BJ (cell line): ENCODE measurements around the gene SPSB4. TPM values are rescaled to one million over a fixed set of nuclear protein-coding genes. Genes with fewer than 3 reads are reported as not detected.
"Not testable (repeated sequence)": the region's sequence is repeated elsewhere in the genome, so short reads cannot be mapped to it uniquely, and the experiment has no call there.

Experiments
- CTCF ChIA-PET: fragments of 350-600 bp; formaldehyde crosslinking; extraction: SDS; loops from one replicate; lab custom pipeline; 2021; ENCODE audit warnings: antibody characterized with exemption, inconsistent platforms; lab: Yijun Ruan, JAX
- POLR2A ChIA-PET: fragments of 300-600 bp; sonication (Branson Sonifier 250); formaldehyde crosslinking; extraction: SDS; loops from one replicate; lab custom pipeline; 2021; ENCODE audit warnings: antibody characterized with exemption; lab: Charles Lee
- DNase-seq: peaks from one replicate; pipeline ENCODE4 v3.0.0-alpha.2; 2011; ENCODE audit warnings: low read depth
- H3K27me3 ChIP-seq: 2 replicates; pipeline ENCODE4 v1.6.0; 2011; ENCODE audit warnings: low read length; ENCODE audit not compliant: control insufficient read depth, insufficient read depth
- H3K36me3 ChIP-seq: 2 replicates; pipeline ENCODE4 v1.5.1; 2011; ENCODE audit warnings: low read length; ENCODE audit not compliant: control insufficient read depth, insufficient read depth
- H3K4me3 ChIP-seq: 2 replicates; pipeline ENCODE4 v1.5.1; 2011; ENCODE audit warnings: low read depth, mild to moderate bottlenecking, control low read depth, low read length
- CTCF ChIP-seq: IDR thresholded peaks from 2 replicates; pipeline ENCODE4 v1.5.1; 2011; ENCODE audit warnings: low read depth, mild to moderate bottlenecking, control low read depth, inconsistent platforms, low read length, moderate library complexity; ENCODE audit not compliant: insufficient read depth
- polyA plus RNA-seq: library from polyadenylated mRNA; depleted of rRNA; stranded (reverse); fragments of >200 nt; gene quantifications from 2 replicates; pipeline ENCODE4 v1.2.3, GENCODE V29; 2011

SPSB4 gene
- polyA plus RNA-seq, 1 experiment, result not detected

- Histone ChIP-seq H3K36me3 (no peaks in the 10 kb centered on the region), H3K27me3 (no peaks in the 10 kb centered on the region; the same call in 1 of the 2 replicates), H3K4me3 (no peak overlapping the region)
- CTCF ChIA-PET, result interaction anchor here (0.8 kb wide), 1 partner anchor 210 kb away, joined by 3 read pairs; no protein-coding TSS in a partner anchor
- no peak for TF ChIP-seq CTCF
- POLR2A ChIA-PET, result no interaction called here
- no peak for DNase-seq
Observed at GRCh38 chr3:141108039-141108438, 56.9 kb downstream of the SPSB4 start.

DNA sequence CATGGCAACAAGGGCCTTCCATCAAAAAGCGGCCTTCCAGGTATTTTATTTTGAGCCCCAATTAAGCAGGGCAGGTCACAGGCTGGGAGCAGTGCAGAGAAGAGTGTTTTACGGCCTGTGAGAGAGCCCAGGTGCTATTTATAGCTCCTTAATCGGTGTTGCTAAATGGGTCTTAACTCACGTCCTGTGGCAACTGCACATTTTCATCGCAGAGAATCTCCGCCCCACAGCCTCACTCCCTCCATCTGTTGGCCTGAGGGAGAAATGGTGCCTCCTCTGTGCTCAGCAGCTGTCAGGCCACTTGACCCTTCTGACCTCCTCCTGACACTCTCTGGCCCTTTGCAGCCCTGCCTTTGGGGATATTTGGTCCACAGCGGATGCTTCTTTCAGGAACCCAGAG, 58.6 kb downstream of the SPSB4 start:
- no peak for DNase-seq
- ChIA-PET POLR2A (no interaction called here), CTCF (interaction anchor here (0.7 to 0.8 kb wide), 2 partner anchors 82 to 110 kb away, joined by 3 to 4 read pairs; no protein-coding TSS in a partner anchor)
- TF ChIP-seq CTCF, result no peak
- Histone ChIP-seq H3K4me3 (no peak overlapping the region), H3K27me3 (no peaks in the 10 kb centered on the region), H3K36me3 (no peaks in the 10 kb centered on the region)

DNA sequence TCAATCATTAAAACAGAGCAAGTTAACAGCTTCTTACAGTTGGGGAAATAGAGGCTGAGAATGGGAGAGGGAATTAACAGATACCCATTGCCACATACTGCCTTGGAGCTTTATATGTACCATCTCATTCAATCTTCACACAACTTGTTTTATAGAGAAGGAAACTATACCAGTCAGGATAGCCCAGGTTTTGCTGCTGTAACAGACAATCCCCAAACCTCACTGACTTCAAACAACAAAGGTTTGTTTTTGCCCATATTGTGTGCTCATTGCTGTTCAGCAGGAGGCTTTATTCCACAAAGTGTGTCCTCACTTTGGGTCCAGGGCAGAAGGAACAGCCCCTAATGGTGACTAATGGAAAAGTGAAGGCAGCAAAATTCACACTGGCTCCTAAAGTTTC, 59.2 kb downstream of the SPSB4 start:
- H3K4me3 ChIP-seq, result no peak overlapping the region
- DNase-seq, result no peak
- POLR2A ChIA-PET, result no interaction called here

GRCh38 chr3:141111364-141112155, 60.4 kb downstream of the SPSB4 start:
- POLR2A ChIA-PET, result no interaction called here
- no peak for DNase-seq
- TF ChIP-seq CTCF, result no peak
- no peaks in the 10 kb centered on the region for H3K36me3 ChIP-seq
- CTCF ChIA-PET, result interaction anchor here (0.7 kb wide), 1 partner anchor 100 kb away, joined by 5 read pairs; no protein-coding TSS in a partner anchor
- H3K27me3 ChIP-seq, result no peaks in the 10 kb centered on the region
- H3K4me3 ChIP-seq, result no peak overlapping the region

More for the DNA sequence above, 59.2 kb downstream of the SPSB4 start:
- H3K27me3 ChIP-seq, result no peaks in the 10 kb centered on the region
- no peaks in the 10 kb centered on the region for H3K36me3 ChIP-seq
- TF ChIP-seq CTCF, result no peak
- CTCF ChIA-PET, result no interaction called here

GRCh38 chr3:141112686-141113297, 61.6 kb downstream of the SPSB4 start:
- no peak for DNase-seq
- Histone ChIP-seq H3K4me3 (no peak overlapping the region), H3K36me3 (no peaks in the 10 kb centered on the region), H3K27me3 (no peaks in the 10 kb centered on the region)
- TF ChIP-seq CTCF, result no peak
- ChIA-PET POLR2A (no interaction called here), CTCF (no interaction called here)

DNA sequence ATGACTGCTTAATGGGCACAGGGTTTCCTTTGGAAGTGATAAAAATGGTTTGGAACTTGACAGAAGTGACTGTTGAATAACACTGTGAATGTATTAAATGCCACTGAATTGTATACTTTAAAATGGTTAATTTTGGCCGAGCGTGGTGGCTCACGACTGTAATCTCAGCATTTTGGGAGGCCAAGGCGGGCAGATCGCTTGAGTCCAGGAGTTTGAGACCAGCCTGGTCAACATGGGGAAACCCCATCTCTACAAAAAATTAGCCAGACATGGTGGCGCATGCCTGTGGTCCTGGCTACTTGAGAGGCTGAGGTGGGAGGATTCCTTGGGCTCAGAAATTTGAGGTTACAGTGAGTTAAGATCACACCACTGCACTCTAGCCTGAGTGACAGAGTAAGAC, 62.5 kb downstream of the SPSB4 start:
- H3K36me3 ChIP-seq, H3K4me3 ChIP-seq, POLR2A ChIA-PET, DNase-seq, H3K27me3 ChIP-seq: not testable (repeated sequence)
- CTCF ChIA-PET, result interaction anchor here (1.7 kb wide), 1 partner anchor 113 kb away, joined by 5 read pairs; no protein-coding TSS in a partner anchor
